Ishikawa (cell line): ENCODE measurements around the gene CD300C.

ENCODE experiments used
- CEBPB ChIP-seq: IDR thresholded peaks from 2 replicates; pipeline ENCODE4 v1.6.1; 2012
- CREB1 ChIP-seq: IDR thresholded peaks from 2 replicates; pipeline ENCODE4 v1.6.1; 2012; ENCODE audit warnings: low read depth
- EGR1 ChIP-seq: IDR thresholded peaks from 2 replicates; pipeline ENCODE4 v1.6.1; 2012
- EP300 ChIP-seq: IDR thresholded peaks from 2 replicates; pipeline ENCODE4 v1.6.1; 2012; ENCODE audit warnings: borderline replicate concordance
- FOXM1 ChIP-seq: IDR thresholded peaks from 2 replicates; pipeline ENCODE4 v1.6.1; 2012; ENCODE audit warnings: low read depth, borderline replicate concordance
- MAX ChIP-seq: IDR thresholded peaks from 2 replicates; pipeline ENCODE4 v1.6.1; 2012
- NFIC ChIP-seq: IDR thresholded peaks from 2 replicates; pipeline ENCODE4 v1.6.1; 2012
- RAD21 ChIP-seq: IDR thresholded peaks from 2 replicates; pipeline ENCODE4 v1.6.1; 2012; ENCODE audit warnings: low read depth
- TAF1 ChIP-seq: IDR thresholded peaks from 2 replicates; pipeline ENCODE4 v1.6.1; 2012; ENCODE audit warnings: low read depth, mild to moderate bottlenecking
- TEAD4 ChIP-seq: IDR thresholded peaks from 2 replicates; pipeline ENCODE4 v1.6.1; 2012
- YY1 ChIP-seq: IDR thresholded peaks from 2 replicates; pipeline ENCODE4 v1.6.1; 2012; ENCODE audit warnings: low read depth
- TF ChIP-seq, protein P1 (sequence below): IDR thresholded peaks from 2 replicates; pipeline ENCODE4 v1.6.1; 2012; ENCODE audit warnings: low read depth, mild to moderate bottlenecking

DNA sequence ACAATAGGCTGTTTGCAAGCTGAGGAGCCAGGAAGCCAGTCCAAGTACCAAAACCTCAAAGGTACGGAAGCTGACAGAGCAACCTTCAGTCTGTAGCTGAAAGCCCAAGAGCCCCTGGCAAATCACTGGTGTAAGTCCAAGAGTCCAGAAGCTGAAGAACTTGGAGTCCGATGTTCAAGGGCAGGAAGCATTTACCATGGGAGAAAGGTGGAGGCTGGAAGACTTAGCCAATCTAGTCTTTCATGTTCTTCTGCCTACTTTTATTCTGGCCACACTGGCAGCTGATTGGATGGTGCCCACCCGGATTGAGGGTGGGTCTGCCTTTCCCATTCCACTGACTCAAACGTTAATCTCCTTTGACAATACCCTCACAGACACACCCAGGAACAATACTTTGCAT lies 30.0 kb downstream of the CD300C start:
- TF ChIP-seq EP300 (no peak), RAD21 (no peak), CEBPB (no peak), EGR1 (no peak), MAX (no peak), TAF1 (no peak), TEAD4 (no peak), NFIC (no peak), YY1 (no peak), FOXM1 (no peak), CREB1 (no peak)
- TF ChIP-seq, protein P1, sequence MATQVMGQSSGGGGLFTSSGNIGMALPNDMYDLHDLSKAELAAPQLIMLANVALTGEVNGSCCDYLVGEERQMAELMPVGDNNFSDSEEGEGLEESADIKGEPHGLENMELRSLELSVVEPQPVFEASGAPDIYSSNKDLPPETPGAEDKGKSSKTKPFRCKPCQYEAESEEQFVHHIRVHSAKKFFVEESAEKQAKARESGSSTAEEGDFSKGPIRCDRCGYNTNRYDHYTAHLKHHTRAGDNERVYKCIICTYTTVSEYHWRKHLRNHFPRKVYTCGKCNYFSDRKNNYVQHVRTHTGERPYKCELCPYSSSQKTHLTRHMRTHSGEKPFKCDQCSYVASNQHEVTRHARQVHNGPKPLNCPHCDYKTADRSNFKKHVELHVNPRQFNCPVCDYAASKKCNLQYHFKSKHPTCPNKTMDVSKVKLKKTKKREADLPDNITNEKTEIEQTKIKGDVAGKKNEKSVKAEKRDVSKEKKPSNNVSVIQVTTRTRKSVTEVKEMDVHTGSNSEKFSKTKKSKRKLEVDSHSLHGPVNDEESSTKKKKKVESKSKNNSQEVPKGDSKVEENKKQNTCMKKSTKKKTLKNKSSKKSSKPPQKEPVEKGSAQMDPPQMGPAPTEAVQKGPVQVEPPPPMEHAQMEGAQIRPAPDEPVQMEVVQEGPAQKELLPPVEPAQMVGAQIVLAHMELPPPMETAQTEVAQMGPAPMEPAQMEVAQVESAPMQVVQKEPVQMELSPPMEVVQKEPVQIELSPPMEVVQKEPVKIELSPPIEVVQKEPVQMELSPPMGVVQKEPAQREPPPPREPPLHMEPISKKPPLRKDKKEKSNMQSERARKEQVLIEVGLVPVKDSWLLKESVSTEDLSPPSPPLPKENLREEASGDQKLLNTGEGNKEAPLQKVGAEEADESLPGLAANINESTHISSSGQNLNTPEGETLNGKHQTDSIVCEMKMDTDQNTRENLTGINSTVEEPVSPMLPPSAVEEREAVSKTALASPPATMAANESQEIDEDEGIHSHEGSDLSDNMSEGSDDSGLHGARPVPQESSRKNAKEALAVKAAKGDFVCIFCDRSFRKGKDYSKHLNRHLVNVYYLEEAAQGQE, result no peak
